HG02678 (cell line): ENCODE data around the gene PRKRA.
"Not testable (repeated sequence)": the region's sequence is repeated elsewhere in the genome, so short reads cannot be mapped to it uniquely, and the experiment has no call there.

Experiments used
- ATAC-seq: cut with Tn5 transposase; IDR thresholded peaks from one replicate; pipeline ENCODE4 v1.9.1; 2021; ENCODE audit warnings: mild to moderate bottlenecking, moderate library complexity; ENCODE audit not compliant: unreplicated experiment

PRKRA gene

GRCh38 chr2:178469219-178469849 lies 18.4 kb upstream of the PRKRA start:
- no peak for ATAC-seq

DNA sequence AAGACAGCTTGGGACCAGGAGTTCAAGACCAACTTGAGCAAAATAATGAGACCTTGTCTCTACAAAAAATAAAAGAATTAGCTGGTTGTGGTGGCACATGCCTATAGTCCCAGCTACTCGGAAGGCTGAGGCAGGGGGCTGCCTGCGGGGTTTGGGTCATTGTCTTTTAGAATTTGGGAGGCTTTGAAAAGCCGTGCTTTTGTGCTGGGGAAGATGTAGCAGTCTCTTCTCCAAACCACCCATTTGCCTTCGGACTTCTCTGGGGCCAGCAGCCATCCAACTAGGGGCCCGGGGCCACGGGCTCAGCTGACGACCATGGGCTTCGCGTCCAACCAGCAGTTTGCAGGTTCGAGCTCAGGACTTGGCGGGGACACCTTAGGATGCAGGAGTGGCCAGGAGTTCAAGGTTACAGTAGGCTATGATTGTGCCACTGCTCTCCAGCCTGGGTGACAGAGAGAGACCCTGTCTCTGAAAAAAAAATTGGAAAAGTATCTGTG lies 6.5 kb upstream of the PRKRA start:
- no peak for ATAC-seq

GRCh38 chr2:178455947-178456346 lies 5.0 kb upstream of the PRKRA start:
- ATAC-seq, result no peak

DNA sequence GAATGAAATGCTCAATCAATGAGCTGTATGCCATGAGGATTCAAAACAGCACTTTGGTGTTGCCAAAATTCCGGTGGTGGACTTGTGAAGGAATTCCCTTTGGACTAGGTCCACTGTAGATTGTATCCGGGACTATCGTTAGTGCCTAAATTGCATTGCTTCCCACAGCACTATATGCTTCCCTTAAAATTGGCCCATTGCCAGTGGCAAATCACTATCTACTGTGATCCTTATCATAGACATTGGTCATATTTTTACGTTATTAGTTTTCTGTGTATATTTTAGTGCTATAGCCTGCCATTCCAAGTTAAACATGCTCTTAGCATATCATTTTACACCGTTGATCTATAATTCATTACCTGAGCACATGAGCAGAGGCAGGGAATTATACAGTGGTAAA lies 1.9 kb upstream of the PRKRA start:
- no peak for ATAC-seq

DNA sequence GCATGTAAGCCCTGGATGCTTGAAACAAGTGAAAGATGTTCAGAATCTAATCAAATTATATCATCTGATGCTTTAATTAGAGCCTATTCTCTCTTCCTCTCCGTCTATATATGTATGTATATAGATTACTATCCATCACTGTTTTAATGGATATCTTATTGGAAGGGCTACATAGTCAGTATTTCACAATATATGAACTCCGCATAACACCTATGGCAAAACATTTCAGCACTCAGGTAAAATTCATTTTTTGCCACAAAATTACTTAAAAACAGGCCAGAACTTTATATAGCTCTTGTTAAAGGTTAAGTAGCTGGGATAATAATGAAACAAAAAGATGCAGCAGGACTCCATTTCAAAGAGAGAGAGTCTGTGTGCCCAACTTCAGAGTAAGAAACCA lies 1.4 kb upstream of the PRKRA start:
- ATAC-seq, result no peak

DNA sequence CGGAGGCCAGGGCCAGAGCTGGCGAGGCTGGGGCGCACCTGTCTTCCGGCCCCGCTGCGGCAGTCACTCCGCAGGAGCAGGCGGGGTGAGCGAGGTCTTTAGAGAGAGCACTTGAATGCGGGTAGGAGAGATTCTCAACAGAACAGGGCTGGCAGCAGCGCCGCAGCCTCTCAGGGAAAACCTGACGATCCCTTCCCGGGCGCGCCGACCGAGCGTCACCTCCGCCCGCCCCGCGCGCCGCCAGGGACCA lies 526 bp downstream of the PRKRA start:
- ATAC-seq, result peak; percentile 45

DNA sequence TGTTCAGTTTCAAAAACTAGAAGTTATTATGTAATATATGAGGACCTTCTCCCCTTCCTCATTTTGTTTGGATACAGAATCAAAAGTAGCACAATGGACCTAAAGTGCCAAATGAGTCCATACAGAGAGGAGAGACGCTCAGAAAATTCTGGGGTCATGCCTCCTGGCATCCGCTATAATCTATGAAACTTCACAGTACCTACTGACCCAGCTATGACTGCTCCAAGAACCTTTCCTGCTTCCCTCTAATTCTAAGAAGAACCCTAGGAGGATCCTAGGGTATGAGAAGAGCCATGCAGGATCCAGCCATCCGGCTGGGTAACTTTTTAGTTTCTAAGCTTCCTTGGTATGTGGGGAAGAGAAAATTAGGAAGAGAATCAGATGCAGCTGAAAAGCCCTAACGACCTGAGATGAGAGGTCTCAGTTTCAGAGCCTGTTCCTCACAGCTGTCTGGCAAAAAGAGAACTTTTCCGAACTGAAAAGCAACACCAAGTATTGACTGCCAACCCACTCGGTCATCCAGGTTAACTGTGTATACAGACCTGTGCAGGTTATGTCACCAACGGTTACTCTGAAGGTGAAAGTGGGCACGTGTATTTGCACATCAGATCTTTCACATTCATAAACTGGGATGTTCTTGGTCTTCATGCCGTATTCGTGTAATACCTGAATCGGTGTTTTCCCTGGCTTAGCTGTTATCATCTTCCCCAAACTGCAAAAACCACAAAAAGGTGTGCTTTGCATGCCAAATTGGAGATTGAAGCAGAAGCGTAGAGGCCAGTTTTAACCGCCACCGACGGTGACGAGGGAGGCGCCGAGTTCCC lies 1.1 kb downstream of the PRKRA start:
- peak; percentile 9 for ATAC-seq

- no peak for ATAC-seq
These were observed 1.9 kb downstream of the PRKRA start for GRCh38 chr2:178448968-178449661.

DNA sequence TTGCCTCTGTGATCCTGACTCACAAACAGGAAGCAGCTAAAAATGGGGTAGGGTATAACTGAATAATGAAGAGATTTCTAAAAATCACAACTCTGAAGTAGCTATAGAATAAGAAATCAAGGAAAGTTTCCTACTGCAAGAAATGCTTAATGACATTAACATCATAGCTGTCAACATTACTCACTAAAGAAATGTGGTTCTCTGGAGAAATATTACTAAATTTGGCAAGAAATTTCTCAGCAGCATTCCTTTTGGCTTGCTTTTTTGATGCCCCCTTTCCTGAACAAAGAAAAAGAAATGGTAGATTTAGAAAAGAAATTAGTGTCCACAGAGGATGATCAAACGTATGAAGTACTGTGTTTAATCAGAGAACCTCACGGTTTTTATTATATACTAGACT lies 9.5 kb downstream of the PRKRA start:
- ATAC-seq, result no peak

DNA sequence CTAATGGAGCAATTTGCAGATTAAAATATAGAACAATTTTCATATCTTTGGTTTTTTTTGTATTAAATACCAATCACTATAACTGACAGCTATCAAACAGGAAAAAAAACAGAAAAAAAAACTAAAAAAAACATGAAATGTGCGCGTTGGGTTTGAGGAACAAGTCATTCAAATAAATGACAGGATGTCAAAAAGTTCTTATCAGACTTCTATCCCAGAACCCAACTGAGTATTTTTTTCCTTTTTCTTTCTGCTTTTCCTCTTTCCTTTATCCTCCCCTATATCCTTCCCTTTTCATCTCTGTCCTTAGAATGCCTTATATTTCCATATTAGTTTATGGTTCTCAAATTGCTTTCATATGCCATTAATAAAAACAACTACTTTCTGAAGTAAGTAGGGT lies 14.3 kb downstream of the PRKRA start:
- no peak for ATAC-seq

GRCh38 chr2:178429336-178429735 lies 21.6 kb downstream of the PRKRA start:
- ATAC-seq, result no peak

DNA sequence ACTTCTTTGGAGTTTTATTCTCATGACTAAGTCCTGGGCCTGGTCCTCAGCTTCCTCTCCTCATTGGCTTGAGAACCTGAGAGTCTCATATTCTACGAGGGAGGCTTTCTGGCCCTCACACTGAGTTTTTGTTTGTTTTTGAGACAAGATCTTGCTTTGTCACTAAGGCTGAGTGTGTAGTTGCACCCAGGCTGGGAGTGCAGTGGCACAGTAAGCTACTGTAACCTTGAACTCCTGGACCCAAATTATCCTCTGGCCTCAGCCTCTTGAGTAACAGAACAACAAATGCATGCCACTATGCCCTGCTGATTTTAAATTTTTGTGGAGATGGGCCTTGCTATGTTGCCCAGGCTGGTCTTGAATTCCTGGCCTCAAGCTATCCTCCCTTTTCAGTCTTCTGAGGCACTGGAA lies 22.6 kb downstream of the PRKRA start:
- ATAC-seq, result no peak

- ATAC-seq, result no peak
These were observed 23.5 kb downstream of the PRKRA start for GRCh38 chr2:178427458-178427857.

DNA sequence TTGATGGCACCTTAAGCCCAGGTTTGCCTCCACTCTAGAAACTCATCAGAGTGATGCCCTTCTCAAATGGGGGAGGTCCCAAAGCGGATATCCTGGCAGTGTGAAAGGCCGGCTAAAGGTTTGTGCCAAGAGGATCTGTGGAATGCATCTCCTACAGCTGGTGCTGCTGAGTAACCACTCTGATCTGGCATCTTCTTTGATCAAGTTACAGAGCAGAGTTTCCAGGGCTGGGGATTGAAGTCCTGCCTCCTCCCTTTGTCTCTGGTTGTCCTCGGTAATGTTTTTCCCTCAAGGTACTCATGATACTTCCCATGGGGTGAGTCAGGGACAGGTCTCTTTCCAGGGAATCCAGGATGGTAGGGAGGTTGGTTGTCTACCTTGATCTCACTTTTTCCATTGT lies 24.6 kb downstream of the PRKRA start:
- ATAC-seq, result no peak

DNA sequence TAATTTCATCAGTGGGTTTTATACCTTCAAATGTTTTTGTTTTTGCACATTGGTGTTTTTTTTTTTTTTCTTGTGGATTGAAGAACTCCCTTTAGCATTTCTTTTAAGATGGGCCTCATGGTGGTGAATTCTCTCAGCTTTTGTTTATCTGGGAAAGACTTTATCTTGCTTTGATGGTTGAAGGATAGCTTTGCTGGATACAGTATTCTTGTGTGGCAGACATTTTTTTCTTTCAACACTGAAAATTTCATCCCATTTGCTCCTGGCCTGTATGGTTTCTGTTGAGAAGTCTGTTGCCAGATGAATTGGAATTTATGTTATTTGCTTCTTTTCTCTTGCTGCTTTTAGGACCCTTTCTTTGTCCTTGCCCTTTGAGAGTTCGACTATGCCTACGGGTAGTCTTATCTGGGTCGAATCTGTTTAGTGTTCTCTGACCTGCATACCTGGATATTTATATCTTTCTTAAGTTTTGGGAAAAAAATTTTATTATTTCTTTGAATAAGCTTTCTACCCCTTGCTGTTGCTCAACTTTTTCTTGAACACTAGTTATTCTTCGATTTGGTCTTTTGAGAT lies 25.6 kb downstream of the PRKRA start:
- ATAC-seq, result no peak

DNA sequence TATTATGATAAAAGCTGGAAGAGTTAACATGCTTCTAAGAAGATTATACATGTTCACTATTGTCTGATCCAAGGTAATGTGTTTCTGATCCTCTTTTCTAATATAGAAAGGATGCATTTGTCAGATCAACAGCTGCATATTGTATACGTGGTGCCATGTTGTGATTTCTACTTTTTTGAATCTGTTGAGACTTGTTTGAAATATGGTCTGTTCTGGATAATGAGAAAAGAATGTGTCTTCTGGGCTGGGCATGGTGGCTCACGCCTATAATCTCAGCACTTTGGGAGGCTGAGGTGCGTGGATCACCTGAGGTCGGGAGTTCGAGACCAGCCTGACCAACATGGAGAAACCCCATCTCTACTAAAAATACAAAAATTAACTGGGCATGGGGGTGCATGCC lies 27.2 kb downstream of the PRKRA start:
- not testable (repeated sequence) for ATAC-seq

- no peak for ATAC-seq
These were observed 28.9 kb downstream of the PRKRA start for GRCh38 chr2:178422097-178422496.

GRCh38 chr2:178420463-178420999 lies 30.4 kb downstream of the PRKRA start:
- ATAC-seq, result no peak

DNA sequence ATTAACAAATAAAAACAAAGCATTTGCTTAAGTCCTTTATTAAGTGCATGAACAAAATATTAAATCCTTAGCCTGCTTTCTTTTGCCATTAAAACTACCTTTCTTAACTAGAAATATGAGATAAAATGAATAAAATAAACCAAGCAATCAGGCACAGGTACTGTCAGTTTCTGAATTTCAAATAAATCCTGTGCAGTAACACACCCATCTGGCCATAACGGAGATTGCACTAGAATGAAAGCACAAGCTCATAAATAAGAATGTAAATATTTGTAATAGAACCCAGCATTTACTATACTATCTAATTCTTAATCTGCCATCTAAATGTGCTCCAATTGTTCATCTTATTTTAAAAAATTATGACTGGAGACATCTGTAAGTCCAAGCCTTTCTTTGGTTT lies 31.9 kb downstream of the PRKRA start:
- no peak for ATAC-seq

DNA sequence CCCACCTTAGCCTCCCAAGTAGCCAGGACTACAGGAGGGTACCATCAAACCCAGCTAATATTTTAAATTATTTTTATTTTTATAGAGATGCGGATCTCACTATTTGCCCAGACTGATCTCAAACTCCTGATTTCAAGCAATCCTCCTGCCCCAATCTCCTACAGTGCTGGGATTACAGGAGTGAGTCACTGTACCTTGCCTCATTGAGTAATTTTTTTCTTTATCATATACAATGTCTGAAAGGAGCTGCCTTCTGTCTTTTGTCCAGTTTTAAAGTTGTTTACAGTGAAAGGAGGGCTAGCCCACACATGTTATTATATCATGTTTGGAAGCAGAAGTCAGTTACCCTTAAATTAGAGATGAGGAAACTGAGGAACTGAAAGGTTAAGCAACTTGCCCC lies 32.5 kb downstream of the PRKRA start:
- ATAC-seq, result no peak

DNA sequence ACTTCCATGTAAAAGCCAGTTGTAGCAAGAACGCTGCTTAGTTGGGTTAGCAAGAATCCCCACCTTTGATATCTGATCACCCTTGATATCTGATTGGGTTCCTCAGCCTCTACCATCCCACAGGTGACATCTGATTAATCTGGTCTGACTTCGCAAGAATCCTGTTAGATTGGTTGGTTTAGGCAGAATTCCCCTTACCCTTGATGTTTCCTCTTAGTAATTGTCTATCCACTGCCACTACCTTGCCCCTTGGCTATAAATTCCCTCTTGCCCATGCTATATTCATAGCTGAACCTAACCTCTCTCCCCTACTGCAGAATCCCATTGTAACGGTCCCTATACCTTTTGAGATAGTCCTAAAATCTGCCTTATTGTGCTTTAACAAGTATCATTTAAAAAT lies 33.1 kb downstream of the PRKRA start:
- ATAC-seq, result no peak

DNA sequence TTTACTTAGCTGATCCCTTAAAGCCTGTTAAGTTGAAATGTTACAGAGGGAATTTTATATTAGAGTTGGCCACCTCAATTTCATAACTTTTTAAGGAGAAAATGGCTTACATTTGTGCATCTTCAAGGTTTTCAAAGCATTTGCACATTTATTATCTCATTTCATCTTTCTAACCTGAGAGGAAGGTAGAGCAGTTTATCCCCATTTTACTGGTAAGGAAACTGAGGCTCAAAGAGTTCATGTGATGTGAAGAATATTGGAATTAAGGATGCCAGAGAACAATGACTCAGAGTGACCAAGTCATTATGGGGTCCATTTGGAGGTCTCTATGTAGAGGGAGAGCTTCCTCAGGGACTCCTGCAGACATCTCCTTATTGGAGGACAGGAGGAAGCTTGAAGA lies 35.0 kb downstream of the PRKRA start:
- ATAC-seq, result no peak
